GM18517 (cell line): ENCODE measurements around the gene HELZ2.

Source experiments
- ATAC-seq: cut with Tn5 transposase; IDR thresholded peaks from one replicate; pipeline ENCODE4 v1.9.1; 2021; ENCODE audit warnings: mild to moderate bottlenecking, moderate library complexity; ENCODE audit not compliant: unreplicated experiment

The HELZ2 gene

DNA sequence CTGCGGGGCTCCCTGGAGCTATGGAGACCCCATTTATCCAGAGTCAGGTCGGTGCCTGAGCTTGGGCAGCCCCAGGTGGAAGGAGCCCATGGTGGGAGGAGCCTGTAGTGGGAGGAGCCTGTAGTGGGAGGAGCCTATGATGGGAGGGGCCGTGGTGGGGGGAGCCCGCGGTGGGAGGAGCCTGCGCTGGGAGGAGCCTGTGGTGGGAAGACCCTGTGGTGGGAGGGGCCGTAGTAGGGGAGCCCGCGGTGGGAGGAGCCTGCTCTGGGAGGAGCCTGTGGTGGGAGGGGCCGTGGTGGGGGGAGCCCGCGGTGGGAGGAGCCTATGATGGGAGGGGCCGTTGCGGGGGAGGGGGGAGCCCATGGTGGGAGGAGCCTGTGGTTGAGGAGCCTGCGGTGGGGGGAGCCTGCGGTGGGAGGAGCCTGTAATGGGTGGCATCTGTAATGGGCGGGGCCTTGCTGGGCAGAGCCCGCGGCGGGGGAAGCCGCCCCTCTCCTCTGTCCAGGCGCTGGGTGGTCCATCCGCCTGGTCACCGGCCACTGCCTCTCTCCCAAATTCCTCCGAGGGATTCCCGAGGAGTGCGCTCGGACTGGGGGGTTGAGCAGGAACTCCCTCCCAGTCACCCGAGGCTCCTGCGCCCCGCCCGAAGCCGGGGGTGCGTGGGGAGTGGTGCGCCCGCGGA is 20.6 kb downstream of the HELZ2 start:
- no peak for ATAC-seq

DNA sequence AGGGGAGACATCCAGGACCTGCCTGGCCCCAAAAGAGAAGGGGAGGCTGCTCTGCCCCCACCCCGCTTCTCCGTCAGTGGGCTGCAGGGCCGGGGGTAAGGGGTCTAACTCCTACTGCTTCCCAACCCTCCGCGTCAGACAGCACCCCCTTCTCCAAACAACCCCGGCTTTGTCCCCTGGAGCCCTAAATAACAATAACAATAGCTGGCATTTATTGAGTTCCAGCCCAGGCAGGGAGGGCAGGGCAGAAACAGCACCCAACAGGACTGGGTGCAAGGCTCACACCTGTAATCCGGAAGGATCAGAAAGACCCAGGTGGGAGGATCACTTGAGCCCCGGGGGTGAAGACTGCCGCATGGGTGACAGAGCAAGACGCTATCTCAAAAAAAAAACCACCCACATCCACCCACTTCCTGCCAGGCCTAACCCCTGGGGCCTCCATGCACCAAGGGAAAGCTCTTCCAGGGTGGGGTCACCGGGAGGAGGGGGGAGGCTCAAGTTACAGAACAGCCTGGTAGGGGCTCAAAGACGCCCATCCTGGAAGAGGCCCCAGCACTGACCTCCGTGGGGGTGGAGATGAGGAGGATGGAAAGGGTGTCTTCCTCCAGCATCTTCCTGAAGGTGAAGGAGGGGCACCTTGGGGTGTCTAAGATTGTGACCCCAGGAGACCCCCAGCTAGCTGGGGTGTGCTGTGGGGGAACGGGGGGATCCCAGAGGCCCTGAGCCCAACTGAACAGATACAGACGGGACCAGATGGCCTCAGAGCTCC is 21.4 kb downstream of the HELZ2 start:
- no peak for ATAC-seq

DNA sequence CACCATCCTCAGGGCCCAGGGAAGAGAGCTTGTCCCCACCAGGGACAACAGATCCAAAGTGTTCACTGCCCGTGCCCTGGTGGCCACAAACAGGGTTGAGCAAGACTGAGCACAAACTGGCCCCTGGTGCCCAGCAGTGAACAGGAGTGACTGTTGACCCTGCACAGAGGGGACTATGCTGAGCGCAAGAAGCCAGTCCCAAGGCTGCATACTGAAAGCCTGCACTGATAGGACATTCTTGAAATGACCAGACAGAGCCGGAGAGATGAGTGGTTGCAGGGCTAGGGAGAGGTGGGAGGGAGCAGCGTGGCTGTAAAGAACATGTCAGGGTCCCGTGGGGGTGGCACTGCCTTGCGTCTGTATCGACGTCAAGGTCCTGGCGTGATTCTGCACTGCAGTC is 23.0 kb downstream of the HELZ2 start:
- no peak for ATAC-seq

DNA sequence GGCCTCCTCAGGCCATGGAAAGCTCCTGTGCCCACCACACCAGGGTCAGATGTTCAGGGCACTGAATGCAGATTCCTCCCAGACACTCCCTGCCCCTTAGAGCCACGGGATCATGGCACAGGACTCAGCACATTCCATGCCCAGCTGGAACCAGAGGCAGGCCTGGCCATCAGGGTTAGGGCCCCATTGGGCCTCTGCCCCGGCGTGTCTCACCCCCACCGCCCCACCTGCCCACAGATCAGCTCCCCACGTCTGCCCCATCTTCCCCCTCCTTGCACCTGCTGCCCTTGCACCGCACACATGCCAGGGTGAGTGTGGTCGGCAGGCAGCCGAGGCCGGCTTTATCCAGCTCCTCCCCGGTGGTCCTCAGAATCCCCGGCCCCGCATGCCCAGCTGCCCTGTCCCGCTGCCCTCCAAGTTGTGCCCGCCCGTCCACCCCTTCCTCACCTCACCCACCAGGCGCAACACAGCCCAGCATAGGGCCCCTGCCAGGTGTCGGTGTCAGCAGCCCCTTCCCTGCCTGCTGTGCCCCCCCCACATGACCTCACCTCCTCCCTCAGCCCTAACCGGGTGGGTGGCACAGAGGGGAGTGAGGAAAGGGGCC is 24.3 kb downstream of the HELZ2 start:
- ATAC-seq, result no peak

DNA sequence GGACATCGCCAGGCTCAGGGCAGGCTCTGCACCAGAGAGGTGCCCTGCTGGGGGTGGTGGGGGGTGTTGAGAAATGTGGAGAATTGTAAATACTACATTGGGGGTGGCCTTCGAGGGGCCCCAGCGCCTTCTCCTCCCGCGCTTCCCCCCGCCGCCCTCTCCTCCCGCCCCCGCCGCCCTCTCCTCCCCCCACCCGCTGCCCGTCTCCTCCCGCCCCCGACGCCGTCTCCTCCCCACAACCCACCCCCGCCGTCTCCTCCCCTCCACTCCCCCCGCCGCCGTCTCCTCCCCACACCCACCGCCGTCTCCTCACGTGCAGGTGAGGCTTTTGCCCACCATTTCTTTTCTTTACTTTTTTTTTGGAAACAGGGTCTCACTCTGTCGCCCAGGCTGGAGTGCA is 25.0 kb downstream of the HELZ2 start:
- ATAC-seq, result no peak

DNA sequence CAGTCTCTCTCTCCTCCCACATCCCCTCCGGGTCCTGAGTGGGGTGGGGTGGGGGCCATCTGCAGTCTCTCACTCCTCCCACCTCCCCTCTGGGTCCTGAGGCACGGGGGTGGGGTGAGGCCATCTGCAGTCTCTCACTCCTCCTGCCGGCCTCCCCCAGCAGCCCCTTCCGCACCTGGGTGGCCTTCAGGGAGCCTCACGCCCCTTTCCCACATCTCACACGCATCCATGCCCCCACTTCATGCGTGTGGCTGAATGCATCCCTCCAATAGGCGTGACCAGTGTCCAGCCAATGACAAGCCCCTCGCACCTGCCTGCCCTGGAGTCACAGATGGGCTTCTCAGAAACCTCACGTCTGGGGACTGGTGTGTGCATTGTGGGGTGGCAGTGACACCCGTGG is 25.5 kb downstream of the HELZ2 start:
- ATAC-seq, result no peak

DNA sequence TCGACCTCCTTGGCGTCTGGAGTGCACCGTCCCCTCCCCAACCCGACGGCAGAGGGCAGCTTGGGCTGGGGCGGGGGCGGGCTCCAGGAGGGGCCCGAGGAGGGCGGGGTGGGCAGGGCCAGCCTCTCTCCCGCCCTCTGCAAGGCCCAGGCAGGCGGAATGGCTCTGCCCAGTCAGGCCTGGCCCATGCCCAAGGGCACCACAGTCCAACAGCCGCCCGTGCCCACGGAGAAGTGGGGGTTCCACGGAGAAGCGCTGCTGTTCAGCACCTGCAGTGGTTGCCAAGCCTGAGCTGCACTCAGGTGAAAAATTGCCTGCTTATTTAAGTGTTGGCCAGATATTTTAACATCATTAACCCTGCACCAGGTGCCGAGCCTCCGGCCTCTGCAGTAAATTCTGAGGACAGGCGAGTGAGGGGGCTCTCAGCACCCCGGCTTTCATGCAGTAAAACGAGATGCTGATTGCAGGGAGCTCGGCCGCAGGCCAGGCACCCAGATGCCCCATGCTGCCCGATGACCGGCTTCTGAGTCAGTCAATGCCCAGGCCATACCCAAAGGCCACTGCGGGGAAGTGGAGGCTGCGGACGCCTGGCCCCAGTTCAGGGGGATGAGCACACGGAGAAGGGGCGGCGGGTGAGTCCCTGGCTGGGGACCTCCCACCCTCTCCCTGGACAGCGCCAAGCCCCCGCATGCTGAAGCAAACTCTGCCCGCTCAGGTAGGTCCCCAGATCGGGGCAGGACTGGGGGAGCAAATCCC is 26.1 kb downstream of the HELZ2 start, which contains the start of gene SRMS:
SRMS (minus strand) TSS at position 25 of the 756 bp plus-strand sequence. CDS start 286 bp downstream, outside the sequence.
- no peak for ATAC-seq

DNA sequence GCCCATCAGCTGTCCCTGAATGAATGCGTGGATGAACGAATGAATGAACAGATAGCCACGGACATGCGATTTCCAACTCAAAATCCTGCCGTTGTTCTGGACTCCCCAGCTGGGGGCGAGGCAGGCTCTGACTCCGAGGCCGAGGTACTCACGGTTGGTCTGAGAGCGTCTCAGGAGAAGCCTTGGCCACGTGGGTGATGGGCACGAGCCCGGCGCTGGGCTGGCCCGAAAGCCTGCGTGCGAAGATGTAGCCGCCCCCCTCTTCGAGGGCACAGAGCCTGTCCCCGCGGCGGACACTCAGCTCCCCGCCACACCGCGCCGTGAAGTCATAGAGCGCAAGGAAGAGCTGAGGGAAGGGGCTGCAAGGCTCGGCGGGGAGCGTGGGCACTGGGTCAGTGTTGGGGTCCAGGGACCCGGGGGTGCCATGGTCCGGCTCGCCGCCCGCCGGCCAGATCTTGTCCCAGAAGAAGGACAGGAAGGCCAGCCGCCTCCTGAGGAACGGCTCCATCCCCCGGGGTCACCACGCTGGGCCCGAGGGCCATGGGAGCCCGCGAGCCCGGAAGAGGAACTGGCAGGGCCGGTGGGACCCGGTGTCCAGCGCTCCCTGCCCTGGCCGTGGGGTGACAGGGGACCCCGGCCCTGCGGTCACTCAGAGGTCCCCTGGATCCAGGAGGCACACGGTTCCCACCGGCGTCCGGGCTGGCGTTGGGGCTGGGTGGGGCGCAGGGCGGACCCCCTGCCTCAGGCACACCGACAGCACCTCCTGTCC is 26.9 kb downstream of the HELZ2 start:
- no peak for ATAC-seq

DNA sequence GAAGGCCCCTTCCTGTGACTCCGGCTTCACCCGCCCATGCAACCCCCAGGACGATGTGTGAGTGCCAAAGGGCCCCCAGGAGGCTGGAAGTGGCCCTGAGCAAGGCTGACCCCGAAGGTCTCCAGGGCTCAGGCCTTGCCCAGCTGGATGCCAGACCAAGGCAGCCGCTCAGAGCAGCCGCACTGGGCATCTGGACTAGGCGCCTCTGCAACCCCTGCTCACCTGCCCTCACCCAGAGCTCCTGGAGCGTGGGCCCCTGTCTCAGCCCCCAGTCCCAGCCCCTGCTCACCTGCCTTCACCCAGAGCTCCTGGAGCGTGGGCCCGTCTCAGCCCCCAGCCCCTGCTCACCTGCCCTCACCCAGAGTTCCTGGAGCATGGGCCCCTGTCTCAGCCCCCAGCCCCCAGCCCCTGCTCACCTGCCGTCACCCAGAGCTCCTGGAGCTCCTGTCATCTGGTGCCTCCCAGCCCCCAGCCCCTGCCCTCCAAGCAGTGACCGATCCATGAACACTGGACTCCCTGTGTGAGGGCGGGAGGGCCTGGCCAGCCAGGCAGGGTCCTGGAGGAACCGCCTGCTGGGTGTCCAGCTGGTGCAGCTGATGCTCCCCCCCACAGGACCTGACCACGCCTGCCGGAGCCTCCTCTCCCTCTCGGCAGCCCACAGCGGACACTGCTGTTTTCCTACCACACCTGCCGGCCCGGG is 27.6 kb downstream of the HELZ2 start:
- no peak for ATAC-seq

DNA sequence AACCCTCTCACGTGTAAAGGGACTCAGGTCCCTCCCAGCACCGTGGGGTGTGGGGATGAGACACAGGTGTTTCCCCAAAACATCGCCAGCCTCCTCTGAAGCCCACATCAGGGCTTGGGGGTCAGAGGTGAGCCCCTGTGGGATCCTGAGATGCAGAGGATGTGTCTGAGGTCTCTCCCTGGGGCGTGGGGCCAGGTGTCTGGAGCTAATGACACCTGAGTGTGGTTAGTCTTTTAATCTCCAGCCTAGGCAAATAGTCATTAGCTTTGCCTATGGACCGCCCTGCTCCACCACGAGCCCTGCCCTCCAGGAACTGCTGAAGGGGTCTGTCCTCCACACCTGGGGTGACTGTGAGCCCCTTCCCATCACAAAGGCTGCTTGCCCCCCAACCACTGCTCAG is 28.2 kb downstream of the HELZ2 start:
- ATAC-seq, result no peak

DNA sequence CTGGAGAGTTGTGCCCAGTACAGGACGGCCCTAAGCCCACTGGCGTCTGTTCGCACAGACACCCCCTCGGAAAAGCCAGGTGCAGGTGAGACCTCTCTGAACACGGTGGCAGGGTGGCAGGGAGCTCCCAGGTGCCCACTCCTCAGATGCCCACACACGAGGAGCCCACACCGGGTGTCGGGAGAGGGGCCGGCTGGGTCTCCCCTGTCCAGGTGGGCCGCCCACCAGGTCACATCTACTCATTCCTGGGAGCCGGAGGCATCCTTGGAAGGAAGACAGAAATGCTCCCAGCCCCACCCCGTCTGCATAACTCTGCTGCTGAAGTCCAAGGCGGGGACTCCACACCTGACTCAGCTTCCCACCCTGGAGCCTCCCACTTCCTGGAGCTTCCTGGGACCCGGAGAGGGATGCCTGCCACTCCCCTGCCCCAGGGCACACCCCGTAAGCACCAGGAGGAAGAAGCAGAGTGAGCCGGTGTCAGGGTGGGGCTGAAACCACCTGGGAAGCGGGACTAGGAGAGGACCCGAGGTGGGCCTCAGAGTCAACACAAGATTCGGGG is 29.0 kb downstream of the HELZ2 start:
- ATAC-seq, result no peak

DNA sequence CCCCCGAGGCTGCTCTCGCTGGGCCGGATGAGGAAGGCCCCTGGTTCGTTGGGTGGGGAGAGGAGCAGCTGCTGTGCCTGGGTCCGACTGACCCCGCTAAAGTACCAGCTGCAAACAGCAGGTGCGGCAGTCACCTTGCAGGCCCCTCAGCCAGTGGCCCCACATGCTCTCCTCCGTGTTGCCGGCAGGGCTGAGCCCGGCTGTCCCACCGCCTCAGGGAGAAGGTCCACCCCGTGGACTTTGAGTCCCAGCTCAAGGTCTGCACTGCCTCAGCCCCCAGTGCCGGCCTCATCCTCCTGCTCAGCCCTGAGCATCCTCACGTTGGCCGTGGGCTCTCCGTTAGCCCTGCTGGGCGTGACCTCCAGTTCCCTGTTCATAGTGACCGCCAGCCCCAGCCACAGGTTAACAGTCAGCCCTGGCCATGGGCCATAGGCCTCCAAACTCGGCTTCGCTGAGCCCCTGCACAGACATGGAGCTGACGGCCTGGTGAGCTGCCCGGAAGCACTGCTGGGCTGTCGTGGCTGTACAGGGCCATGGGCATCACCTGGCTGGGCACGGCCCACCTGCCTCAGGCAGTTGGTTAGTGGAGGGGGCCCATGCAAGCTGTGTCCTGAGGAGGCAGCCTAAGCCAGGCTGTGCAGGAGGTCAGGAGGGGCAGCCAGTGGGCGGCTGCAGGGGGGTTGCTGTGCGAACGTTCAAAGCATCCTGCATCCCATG is 29.6 kb downstream of the HELZ2 start:
- ATAC-seq, result no peak

DNA sequence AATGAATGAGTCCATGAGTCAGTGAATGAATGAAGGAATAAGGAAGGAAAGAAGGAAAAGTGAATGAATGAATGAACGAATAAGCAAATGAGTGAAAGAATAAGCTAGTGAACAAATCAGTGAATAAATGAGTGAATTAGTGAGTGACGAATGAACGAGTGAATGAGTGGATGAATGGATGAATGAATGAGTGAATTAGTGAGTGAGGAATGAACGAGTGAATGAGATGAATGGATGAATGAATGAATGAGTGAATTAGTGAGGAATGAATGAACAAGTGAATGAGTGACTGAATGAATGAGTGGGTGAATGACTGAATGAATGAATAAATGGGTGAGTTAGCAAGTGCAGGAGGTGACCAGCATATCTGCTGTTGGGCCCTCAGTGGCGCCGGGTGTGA is 30.3 kb downstream of the HELZ2 start:
- ATAC-seq, result no peak

DNA sequence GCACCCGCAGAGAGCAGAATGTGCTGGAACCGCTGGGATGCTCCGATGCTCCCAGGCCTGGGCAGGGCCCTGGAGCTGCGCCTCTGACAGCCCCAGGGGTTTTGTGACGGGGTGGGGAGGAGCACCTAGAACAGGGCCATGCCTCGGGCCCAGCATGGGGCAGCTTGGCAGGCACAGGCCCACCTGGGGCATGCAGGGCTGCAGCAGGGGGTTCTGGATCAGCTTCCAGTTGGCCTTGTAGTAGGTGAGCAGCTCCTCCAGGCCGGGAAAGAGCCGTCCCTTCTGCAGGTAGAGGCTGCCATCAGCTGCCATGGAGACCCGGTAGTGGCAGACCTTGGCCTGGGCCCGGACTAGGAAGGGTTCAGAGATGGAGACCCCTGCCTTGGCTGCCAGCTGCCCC is 30.9 kb downstream of the HELZ2 start:
- no peak for ATAC-seq

DNA sequence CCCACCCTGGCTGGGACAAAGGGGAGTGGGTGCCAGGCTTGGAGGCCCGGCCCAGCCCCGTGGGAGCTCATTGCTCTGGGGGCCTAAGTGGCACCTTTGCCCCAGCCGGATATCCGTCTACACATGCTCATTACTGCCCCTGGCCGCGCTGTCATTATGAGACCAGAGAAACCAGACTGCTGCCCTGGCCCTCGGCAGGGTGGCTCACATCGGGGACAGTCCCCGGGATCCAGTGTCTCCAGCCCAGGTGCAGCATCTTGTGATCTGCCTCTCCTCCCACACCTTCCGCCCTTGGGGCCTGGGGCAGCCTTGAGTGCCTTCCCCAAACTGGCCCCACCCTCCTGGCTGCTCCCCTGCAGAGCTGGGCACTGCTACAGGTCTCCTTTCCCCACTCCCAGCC is 31.3 kb downstream of the HELZ2 start:
- no peak for ATAC-seq

DNA sequence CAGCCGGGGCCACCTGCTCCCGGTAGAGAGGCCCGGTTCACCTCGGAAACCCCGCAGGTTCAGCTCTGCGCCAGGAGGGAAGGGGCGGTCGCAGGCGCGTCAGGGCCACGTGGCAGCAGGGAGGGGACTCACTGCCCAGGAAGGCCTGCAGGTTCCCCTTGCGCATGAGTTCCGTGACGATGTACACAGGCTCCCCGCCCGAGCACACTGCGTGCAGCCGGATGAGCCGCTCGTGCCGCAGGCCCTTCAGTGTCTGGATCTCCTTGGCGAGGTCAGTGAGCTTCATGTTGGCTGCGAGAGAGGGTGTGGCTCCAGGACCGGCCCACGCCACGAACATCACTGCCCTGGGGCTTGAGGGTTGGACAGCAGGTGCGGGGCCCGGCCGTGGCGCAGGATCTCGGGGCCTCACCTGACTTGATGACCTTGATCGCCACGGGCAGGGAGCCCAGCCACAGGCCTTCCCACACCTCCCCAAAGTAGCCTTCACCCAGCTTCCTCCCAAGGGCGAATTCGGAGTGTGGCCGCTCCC is 31.9 kb downstream of the HELZ2 start:
- no peak for ATAC-seq

DNA sequence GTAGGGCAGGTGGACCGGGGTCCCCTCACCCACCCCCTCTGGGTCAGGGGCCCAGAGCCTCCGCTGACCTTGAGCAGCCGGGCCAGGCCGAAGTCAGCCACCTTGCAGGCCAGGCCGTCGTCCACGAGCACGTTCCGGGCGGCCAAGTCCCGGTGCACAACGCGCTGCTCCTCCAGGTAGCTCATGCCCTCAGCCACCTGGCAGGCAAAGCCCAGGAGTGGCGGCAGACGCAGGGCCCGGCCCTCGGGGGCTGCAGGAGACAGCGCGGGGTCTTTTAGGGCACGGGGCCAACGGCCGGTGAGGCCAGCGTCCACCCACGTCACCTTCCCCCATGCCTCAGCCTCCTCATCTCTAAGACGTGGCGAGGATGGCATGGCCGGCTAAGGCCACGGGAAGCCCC is 32.7 kb downstream of the HELZ2 start:
- ATAC-seq, result no peak

DNA sequence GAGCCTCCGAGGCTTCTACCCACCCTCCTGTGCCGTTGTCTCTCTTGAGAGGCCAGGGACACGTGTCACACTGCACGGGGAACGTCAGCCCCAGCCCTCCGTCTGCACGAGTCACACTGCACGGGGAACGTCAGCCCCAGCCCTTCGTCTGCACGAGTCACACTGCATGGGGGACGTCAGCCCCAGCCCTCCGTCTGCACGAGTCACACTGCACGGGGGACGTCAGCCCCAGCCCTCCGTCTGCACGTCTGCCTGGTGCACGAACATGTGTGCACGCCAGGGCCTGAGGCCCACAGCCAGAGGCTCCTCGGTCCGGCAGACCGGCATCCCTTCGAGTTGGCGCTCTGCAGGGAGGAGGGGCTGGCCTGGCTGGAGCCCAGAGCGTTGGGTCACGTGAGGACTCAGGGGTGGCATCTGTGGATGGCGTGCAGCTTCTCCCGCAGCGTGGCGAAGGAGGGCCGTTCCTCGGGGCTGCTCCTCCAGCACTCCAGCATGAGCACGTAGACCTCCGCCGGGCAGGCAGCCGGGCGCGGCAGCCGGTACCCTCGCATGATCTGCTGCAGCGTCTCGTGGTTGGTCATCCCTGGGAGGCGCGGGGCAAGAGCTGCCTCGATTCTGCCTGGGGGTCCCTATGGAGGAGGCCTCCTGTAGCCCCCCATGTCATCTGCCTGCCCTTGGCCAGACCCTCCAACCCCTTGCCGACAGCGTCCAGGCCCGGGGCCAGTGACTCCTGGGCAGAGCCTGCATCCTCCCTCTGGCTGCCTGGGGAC is 33.4 kb downstream of the HELZ2 start:
- no peak for ATAC-seq
